HepG2 (cell line): Measurements from ENCODE around the gene CDRT4. TPM values are rescaled to one million over a fixed set of nuclear protein-coding genes. Genes with fewer than 3 reads are reported as not detected.

Experiments used
- ATAC-seq: fragments of 200-7000 bp; cut with Tn5 transposase; 3 replicates; pipeline ENCODE4 v1.9.1; 2020; ENCODE audit warnings: mild to moderate bottlenecking, moderate library complexity
- BruUV-seq: library from RNA; stranded (reverse); fragments of 400-500 nt; replicated peaks from 2 replicates; lab custom pipeline; 2021; lab: Mats Ljungman, UMichigan
- CTCF ChIA-PET: fragments of 300-600 bp; formaldehyde crosslinking; extraction: SDS; loops from one replicate; lab custom pipeline; 2021; ENCODE audit warnings: low total read pairs, inconsistent platforms, low intra/inter-chr PET ratio; lab: Yijun Ruan, JAX
- POLR2A ChIA-PET: fragments of 350-600 bp; sonication (Branson Sonifier 250); formaldehyde crosslinking; loops from one replicate; lab custom pipeline; 2020; ENCODE audit warnings: antibody characterized with exemption, inconsistent platforms; lab: Yijun Ruan, JAX
- DNase-seq: peaks from one replicate; pipeline ENCODE4 v3.0.0-alpha.2; 2015; ENCODE audit warnings: low spot score
- FAIRE-seq: peaks from 3 replicates; lab custom pipeline; 2011; peaks lifted over from hg19 to GRCh38; lab: Jason Lieb, UNC
- H2AFZ ChIP-seq: one replicate; pipeline ENCODE4 v1.6.1; 2011; ENCODE audit warnings: low read length, inconsistent platforms
- H3K27ac ChIP-seq: fragments of 300-600 bp; 3 replicates; pipeline ENCODE4 v1.8.0; 2011; ENCODE audit warnings: mixed run types, mild to moderate bottlenecking, mixed read lengths, low read length, inconsistent platforms; ENCODE audit not compliant: insufficient read depth; ENCODE audit errors: extremely low read length
- H3K27me3 ChIP-seq, 2 experiments: fragments of 200-600 bp in 1 of 2; 2 replicates in 1 of 2; 3 replicates in 1 of 2; pipeline versions ENCODE4 v1.6.0 to v1.8.0; 2011; ENCODE audit warnings: low read length in 2 of 2, mild to moderate bottlenecking in 2 of 2, moderate library complexity in 2 of 2, inconsistent platforms in 1 of 2; ENCODE audit not compliant: insufficient read depth in 2 of 2, control insufficient read depth in 1 of 2
- H3K36me3 ChIP-seq, 2 experiments: fragments of 200-600 bp in 1 of 2; replicated peaks in 1 of 2; 2 replicates in 1 of 2; 3 replicates in 1 of 2; pipeline versions ENCODE4 v1.5.1 to v1.8.0; 2011; ENCODE audit warnings: low read length in 2 of 2, inconsistent platforms in 1 of 2; ENCODE audit not compliant: insufficient read depth in 2 of 2, control insufficient read depth in 1 of 2
- H3K4me1 ChIP-seq: 2 replicates; pipeline ENCODE4 v1.5.1; 2012; ENCODE audit warnings: low read length, inconsistent platforms; ENCODE audit not compliant: insufficient read depth
- H3K4me2 ChIP-seq: 2 replicates; pipeline ENCODE4 v1.6.0; 2011; ENCODE audit warnings: low read depth, low read length, inconsistent platforms
- H3K4me3 ChIP-seq, 3 experiments: fragments of 200-600 bp in 1 of 3; sonication (generic), shearing (Covaris generic) in 1 of 3; replicated peaks in 1 of 3; 2 replicates each; pipeline ENCODE4 v1.5.1; 2011 to 2016; ENCODE audit warnings: low read length in 3 of 3, inconsistent platforms in 2 of 3, low read depth in 2 of 3, mild to moderate bottlenecking in 2 of 3, control low read depth in 1 of 3, mixed read lengths in 1 of 3; ENCODE audit not compliant: insufficient read depth in 1 of 3
- H3K79me2 ChIP-seq: one replicate; pipeline ENCODE4 v1.6.1; 2011; ENCODE audit warnings: low read length, inconsistent platforms; ENCODE audit not compliant: insufficient read depth
- H3K9ac ChIP-seq: 2 replicates; pipeline ENCODE4 v1.6.0; 2011; ENCODE audit warnings: mild to moderate bottlenecking, low read depth, low read length, inconsistent platforms; ENCODE audit not compliant: insufficient read depth
- H3K9me3 ChIP-seq: 2 replicates; pipeline ENCODE4 v1.5.1; 2012; ENCODE audit warnings: mild to moderate bottlenecking, low read length
- H4K20me1 ChIP-seq: 2 replicates; pipeline ENCODE4 v1.6.0; 2011; ENCODE audit warnings: inconsistent platforms, mild to moderate bottlenecking, low read length, moderate library complexity; ENCODE audit not compliant: insufficient read depth
- BHLHE40 ChIP-seq: IDR thresholded peaks from 2 replicates; pipeline ENCODE4 v1.6.1; 2011; ENCODE audit warnings: low read length, improper control_type of control experiment
- FOSL2 ChIP-seq: sonication (generic); formaldehyde crosslinking; IDR thresholded peaks from 2 replicates; pipeline ENCODE4 v1.4.0; 2020; ENCODE audit warnings: missing genetic modification reagents
- PAWR ChIP-seq: sonication (generic); formaldehyde crosslinking; IDR thresholded peaks from 2 replicates; pipeline ENCODE4 v1.4.0; 2020; ENCODE audit warnings: missing genetic modification reagents, mild to moderate bottlenecking, borderline replicate concordance
- RARA ChIP-seq: IDR thresholded peaks from 2 replicates; pipeline ENCODE4 v1.6.1; 2016; ENCODE audit warnings: missing genetic modification reagents, missing compliant biosample characterization
- SAP130 ChIP-seq: IDR thresholded peaks from 2 replicates; pipeline ENCODE4 v1.6.1; 2016; ENCODE audit warnings: low read depth
- ZFY ChIP-seq: sonication (generic); formaldehyde crosslinking; IDR thresholded peaks from 2 replicates; pipeline ENCODE4 v1.4.0; 2020; ENCODE audit warnings: missing genetic modification reagents
- WGBS: methylation state at CpG from one replicate; pipeline ENCODE4 v1.1.6; 2017; ENCODE audit warnings: low lambda C conversion rate; 5-methylcytosine and 5-hydroxymethylcytosine counted together
- in situ Hi-C: cut with HindIII; loops from 2 replicates; pipeline ENCODE4 v1.10.0; 2017; ENCODE audit warnings: low pct_unique_long_range_greater_than_20kb; ENCODE audit not compliant: extremely low pct_ligation_motif_present
- intact Hi-C: fragments of 100-400 bp; cut with micrococcal nuclease; formaldehyde crosslinking; loops from one replicate; pipeline ENCODE4 v1.10.0; 2022; ENCODE audit not compliant: unreplicated experiment
- polyA plus RNA-seq, 8 experiments: library from polyadenylated mRNA; depleted of rRNA in 3 of 8; stranded (reverse) in 7 of 8; unstranded in 1 of 8; fragments of >200 nt; fragmentation: Illumina TruSeq in 4 of 8; extraction: Trizol in 4 of 8; gene quantifications; 2 replicates each; pipeline versions ENCODE4 v1.2.1 to v1.2.3, GENCODE V29; 2011 to 2016; ENCODE audit warnings: low read depth in 4 of 8, missing spikeins in 1 of 8, mixed read lengths in 1 of 8; ENCODE audit not compliant: insufficient read depth in 1 of 8
- total RNA-seq, 5 experiments: library from RNA; depleted of rRNA; stranded (reverse); fragments of >200 nt; fragmentation: Illumina TruSeq; extraction: Trizol; gene quantifications; 2 replicates each; pipeline ENCODE4 v1.2.3, GENCODE V29; 2016; ENCODE audit warnings: low read depth in 1 of 5

CDRT4 gene
- total and polyA plus RNA-seq, 2 of the 13 experiments (the other 11 are each of a cell fraction or from before 2014, with no cell fraction given): 5.8 to 12.1 TPM

DNA sequence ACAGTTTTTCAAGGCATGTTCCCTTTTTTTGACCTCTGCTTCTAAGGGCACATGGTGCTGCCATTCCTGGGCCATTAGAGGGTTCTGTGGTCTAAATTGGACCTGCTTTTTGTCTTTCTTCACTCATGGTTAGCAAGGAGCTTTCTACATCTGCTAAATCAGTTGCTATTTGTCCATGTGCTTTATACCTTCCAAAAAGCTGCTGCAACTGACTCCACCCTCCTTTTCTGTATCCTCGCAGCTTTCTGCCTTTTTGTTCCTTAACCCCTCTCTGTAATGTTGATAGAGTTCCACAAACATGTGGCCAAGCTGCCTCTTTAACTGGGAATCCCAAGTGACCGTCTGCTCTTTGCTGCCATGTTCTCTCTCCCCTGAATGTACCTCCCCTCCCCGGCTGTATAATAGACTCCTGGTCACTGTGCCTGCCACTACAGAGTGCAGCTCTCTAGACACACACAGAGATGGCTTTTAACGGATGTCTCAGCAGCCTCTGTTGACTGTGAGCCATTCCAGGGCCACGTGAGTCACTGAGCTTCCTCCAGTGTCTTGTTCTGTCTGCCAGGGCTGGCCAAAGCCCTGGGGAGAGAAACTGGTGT lies 68.6 kb downstream of the CDRT4 start:
- peak; percentile 84 for ATAC-seq
- 0 out of 2 replicates have a peak, but pooled peaks have one; percentile 21 for TF ChIP-seq SAP130 (CRISPR knock-in tag)
- peak; percentile 24; the same call in 1 of the 2 replicates for TF ChIP-seq FOSL2 (CRISPR knock-in tag)
- TF ChIP-seq BHLHE40: peak; percentile 29; the same call in 1 of the 2 replicates
- no peak for TF ChIP-seq RARA (CRISPR knock-in tag)
- no peak for TF ChIP-seq PAWR (CRISPR knock-in tag)
- CTCF ChIA-PET: no interaction called here
- no peak overlapping the region for H3K4me3 ChIP-seq
- no peaks in the 10 kb centered on the region for H3K79me2 ChIP-seq
- BruUV-seq: no TSS peak
- no peak for FAIRE-seq
- in situ Hi-C loops (no loop called here), intact Hi-C loops (no loop called here)
- H3K36me3 ChIP-seq: no peaks in the 10 kb centered on the region
- H2AFZ ChIP-seq: no peak overlapping the region
- no peak overlapping the region for H3K9ac ChIP-seq
- H3K4me1 ChIP-seq: peaks cover 12% of the 10 kb centered on the region; the same call in 1 of the 2 replicates
- POLR2A ChIA-PET: no interaction called here
- peak overlapping the region; percentile 19; the same call in 1 of the 2 replicates for H3K4me2 ChIP-seq
- H3K9me3 ChIP-seq: no peaks in the 10 kb centered on the region
- no peaks in the 10 kb centered on the region for H4K20me1 ChIP-seq
- peak; percentile 35 for DNase-seq
- H3K27ac ChIP-seq: no peak overlapping the region
- WGBS: 9% methylated on average over 5 of the region's 5 CpGs
- no peaks in the 10 kb centered on the region for H3K27me3 ChIP-seq

DNA sequence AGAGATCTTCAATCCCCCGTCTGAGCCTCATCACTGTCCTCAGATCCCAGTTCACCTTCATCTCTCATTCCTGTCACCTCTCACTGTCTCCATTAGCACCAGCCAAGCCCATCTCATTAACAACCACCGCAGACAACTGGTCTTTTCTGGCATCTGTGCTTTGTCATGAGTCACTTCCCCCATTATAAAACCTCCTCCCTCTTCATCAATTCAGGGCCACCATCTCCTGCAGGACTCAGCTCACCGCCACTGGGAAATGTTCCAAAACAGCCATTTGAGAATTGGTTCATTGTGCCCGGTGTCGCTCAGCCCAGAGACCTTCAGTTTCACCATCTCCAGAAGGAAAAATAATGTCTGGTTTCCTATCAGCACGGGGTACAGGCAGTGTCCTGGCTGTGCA lies 69.1 kb downstream of the CDRT4 start:
- ChIA-PET CTCF (no interaction called here), POLR2A (no interaction called here)
- H3K4me1 ChIP-seq: peaks cover 12% of the 10 kb centered on the region; the same call in 1 of the 2 replicates
- no peak overlapping the region for H3K27ac ChIP-seq
- H3K4me3 ChIP-seq: no peak overlapping the region
- in situ Hi-C loops: no loop called here
- FAIRE-seq (no peak), DNase-seq (no peak), ATAC-seq (no peak)
- no peak overlapping the region for H2AFZ ChIP-seq
- no peaks in the 10 kb centered on the region for H3K36me3 ChIP-seq
- no peak for TF ChIP-seq ZFY (CRISPR knock-in tag)
- no peaks in the 10 kb centered on the region for H3K27me3 ChIP-seq
- H3K79me2 ChIP-seq: no peaks in the 10 kb centered on the region
- H4K20me1 ChIP-seq: no peaks in the 10 kb centered on the region
- H3K4me2 ChIP-seq: no peak overlapping the region
- no TSS peak for BruUV-seq
- no peak overlapping the region for H3K9ac ChIP-seq
- 35% methylated on average over 6 of the region's 6 CpGs for WGBS
- H3K9me3 ChIP-seq: no peaks in the 10 kb centered on the region
- intact Hi-C loops: no loop called here
